ENCODE measurements around the gene WDR18. TPM values are rescaled to one million over a fixed set of nuclear protein-coding genes. Genes with fewer than 3 reads are reported as not detected.

Gene WDR18
- total and polyA plus RNA-seq, 2 donors from 2014 or later, result 40.3 to 77.2 TPM

- no peak for FAIRE-seq
- peak overlapping the region; percentile 46 to 74 (median 51) for H3K4me3 ChIP-seq (ENCODE audit: low read length in 3 of 3)
- peak; percentile 88 to 95 (median 91) for DNase-seq
- intact Hi-C loops (cut with DNase I), result no loop called here
- H3K36me3 ChIP-seq (ENCODE audit: control insufficient read depth in 2 of 3, insufficient read depth in 3 of 3, low read length in 3 of 3), result no peaks in the 10 kb centered on the region
- no peak for TF ChIP-seq CTCF (IDR thresholded peaks at IDR 0.05; ENCODE audit: borderline replicate concordance, extremely low read depth, insufficient read depth)
- H3K9ac ChIP-seq (ENCODE audit: low read length in 3 of 3), result peak overlapping the region in 2 of 3 donors; percentile 27 to 71
- no peaks in the 10 kb centered on the region for H3K9me3 ChIP-seq (ENCODE audit: control insufficient read depth in 2 of 3, insufficient read depth in 1 of 3, low read length in 3 of 3)
- no peaks in the 10 kb centered on the region for H3K27me3 ChIP-seq (ENCODE audit: control insufficient read depth, insufficient read depth, low read length)
- H3K4me1 ChIP-seq (ENCODE audit: control insufficient read depth in 2 of 3, insufficient read depth in 2 of 3, low read depth in 1 of 3, low read length in 3 of 3), result peaks cover 0 to 19% (median 9%) of the 10 kb centered on the region in 3 donors
- H3K27ac ChIP-seq (ENCODE audit: low read depth in 2 of 2, low read length in 2 of 2), result peak overlapping the region in 1 of 2 donors; percentile 43
Measured at GRCh38 chr19:1040476-1041271, 56.5 kb downstream of the WDR18 start.

GRCh38 chr19:1041272-1041834, 57.2 kb downstream of the WDR18 start:
- TF ChIP-seq CTCF (IDR thresholded peaks at IDR 0.05; ENCODE audit: borderline replicate concordance, extremely low read depth, insufficient read depth), result no peak
- no peak overlapping the region for H3K27ac ChIP-seq (ENCODE audit: low read depth in 2 of 2, low read length in 2 of 2)
- peak overlapping the region; percentile 26 to 74 (median 46) for H3K4me3 ChIP-seq (ENCODE audit: low read length in 3 of 3)
- no peaks in the 10 kb centered on the region for H3K9me3 ChIP-seq (ENCODE audit: control insufficient read depth in 2 of 3, insufficient read depth in 1 of 3, low read length in 3 of 3)
- H3K9ac ChIP-seq (ENCODE audit: low read length in 3 of 3), result peak overlapping the region in 1 of 3 donors; percentile 71
- no peaks in the 10 kb centered on the region for H3K27me3 ChIP-seq (ENCODE audit: control insufficient read depth, insufficient read depth, low read length)
- DNase-seq (peak in 1 of 5 donors; percentile 62), FAIRE-seq (no peak)
- H3K36me3 ChIP-seq (ENCODE audit: control insufficient read depth in 2 of 3, insufficient read depth in 3 of 3, low read length in 3 of 3), result no peaks in the 10 kb centered on the region
- intact Hi-C loops (cut with DNase I), result no loop called here
- peaks cover 0 to 19% (median 9%) of the 10 kb centered on the region in 3 donors for H3K4me1 ChIP-seq (ENCODE audit: control insufficient read depth in 2 of 3, insufficient read depth in 2 of 3, low read depth in 1 of 3, low read length in 3 of 3)

- intact Hi-C loops (cut with DNase I), result no loop called here
- no peaks in the 10 kb centered on the region for H3K36me3 ChIP-seq (ENCODE audit: control insufficient read depth in 2 of 3, insufficient read depth in 3 of 3, low read length in 3 of 3)
- H3K4me1 ChIP-seq (ENCODE audit: control insufficient read depth in 2 of 3, insufficient read depth in 2 of 3, low read depth in 1 of 3, low read length in 3 of 3), result peaks cover 0 to 19% (median 9%) of the 10 kb centered on the region in 3 donors
- no peak overlapping the region for H3K4me3 ChIP-seq (ENCODE audit: low read length in 3 of 3)
- H3K9ac ChIP-seq (ENCODE audit: low read length in 3 of 3), result no peak overlapping the region
- no peaks in the 10 kb centered on the region for H3K27me3 ChIP-seq (ENCODE audit: control insufficient read depth, insufficient read depth, low read length)
- no peaks in the 10 kb centered on the region for H3K9me3 ChIP-seq (ENCODE audit: control insufficient read depth in 2 of 3, insufficient read depth in 1 of 3, low read length in 3 of 3)
- TF ChIP-seq CTCF (IDR thresholded peaks at IDR 0.05; ENCODE audit: borderline replicate concordance, extremely low read depth, insufficient read depth), result no peak
- H3K27ac ChIP-seq (ENCODE audit: low read depth in 2 of 2, low read length in 2 of 2), result no peak overlapping the region
- peak in 1 of 5 donors; percentile 68 for DNase-seq
- no peak for FAIRE-seq
Measured at GRCh38 chr19:1041835-1042685, 57.9 kb downstream of the WDR18 start.
